NB4 (cell line): ENCODE results near the gene FRAT1.

ENCODE experiments used
- DNase-seq: peaks from one replicate; pipeline ENCODE4 v3.0.0; 2010; ENCODE audit warnings: low read depth
- H3K4me3 ChIP-seq: one replicate; pipeline ENCODE4 v1.5.1; 2011; ENCODE audit warnings: mild to moderate bottlenecking, low read depth, low read length, moderate library complexity
- MYC ChIP-seq: IDR thresholded peaks from 2 replicates; pipeline ENCODE4 v1.6.1; 2011; ENCODE audit warnings: low read depth, low read length
- POLR2A ChIP-seq: IDR thresholded peaks from 2 replicates; pipeline ENCODE4 v1.6.1; 2011; ENCODE audit warnings: mild to moderate bottlenecking; ENCODE audit not compliant: insufficient read length; ENCODE audit errors: extremely low read depth
- TF ChIP-seq, protein P1 (sequence below): IDR thresholded peaks from 2 replicates; pipeline ENCODE4 v1.6.1; 2011; ENCODE audit warnings: low read depth, low read length
- TF ChIP-seq, protein P2 (sequence below): IDR thresholded peaks from one replicate; pipeline ENCODE4 v1.5.1; 2012; ENCODE audit warnings: low read depth, low read length

Gene FRAT1

DNA sequence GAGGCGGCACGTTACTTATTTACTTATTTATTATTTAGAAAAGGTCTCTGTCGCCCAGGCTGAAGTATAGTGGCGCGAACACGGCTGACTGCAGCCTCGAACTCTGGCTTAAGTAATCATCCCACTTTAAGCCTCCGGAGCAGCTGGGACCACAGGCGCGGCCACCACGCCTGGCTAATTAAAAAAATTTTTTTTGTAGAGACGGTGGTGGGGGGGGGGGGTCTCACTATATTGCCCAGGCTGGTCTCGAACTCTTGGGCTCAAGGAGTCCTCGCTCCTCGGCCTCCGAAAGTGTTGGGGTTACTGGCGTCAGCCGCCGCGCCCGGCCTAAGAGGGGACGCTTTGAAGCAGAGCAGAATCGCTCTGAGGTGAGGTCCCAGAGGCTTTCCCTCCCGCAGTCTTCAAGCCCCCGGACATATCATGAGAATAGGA lies 16.1 kb downstream of the FRAT1 start:
- DNase-seq: no peak
- H3K4me3 ChIP-seq: peak overlapping the region; percentile 47
- TF ChIP-seq, protein P1, sequence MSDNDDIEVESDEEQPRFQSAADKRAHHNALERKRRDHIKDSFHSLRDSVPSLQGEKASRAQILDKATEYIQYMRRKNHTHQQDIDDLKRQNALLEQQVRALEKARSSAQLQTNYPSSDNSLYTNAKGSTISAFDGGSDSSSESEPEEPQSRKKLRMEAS: no peak
- TF ChIP-seq, protein P2, sequence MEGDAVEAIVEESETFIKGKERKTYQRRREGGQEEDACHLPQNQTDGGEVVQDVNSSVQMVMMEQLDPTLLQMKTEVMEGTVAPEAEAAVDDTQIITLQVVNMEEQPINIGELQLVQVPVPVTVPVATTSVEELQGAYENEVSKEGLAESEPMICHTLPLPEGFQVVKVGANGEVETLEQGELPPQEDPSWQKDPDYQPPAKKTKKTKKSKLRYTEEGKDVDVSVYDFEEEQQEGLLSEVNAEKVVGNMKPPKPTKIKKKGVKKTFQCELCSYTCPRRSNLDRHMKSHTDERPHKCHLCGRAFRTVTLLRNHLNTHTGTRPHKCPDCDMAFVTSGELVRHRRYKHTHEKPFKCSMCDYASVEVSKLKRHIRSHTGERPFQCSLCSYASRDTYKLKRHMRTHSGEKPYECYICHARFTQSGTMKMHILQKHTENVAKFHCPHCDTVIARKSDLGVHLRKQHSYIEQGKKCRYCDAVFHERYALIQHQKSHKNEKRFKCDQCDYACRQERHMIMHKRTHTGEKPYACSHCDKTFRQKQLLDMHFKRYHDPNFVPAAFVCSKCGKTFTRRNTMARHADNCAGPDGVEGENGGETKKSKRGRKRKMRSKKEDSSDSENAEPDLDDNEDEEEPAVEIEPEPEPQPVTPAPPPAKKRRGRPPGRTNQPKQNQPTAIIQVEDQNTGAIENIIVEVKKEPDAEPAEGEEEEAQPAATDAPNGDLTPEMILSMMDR: no peak
- TF ChIP-seq POLR2A: no peak
- no peak for TF ChIP-seq MYC

DNA sequence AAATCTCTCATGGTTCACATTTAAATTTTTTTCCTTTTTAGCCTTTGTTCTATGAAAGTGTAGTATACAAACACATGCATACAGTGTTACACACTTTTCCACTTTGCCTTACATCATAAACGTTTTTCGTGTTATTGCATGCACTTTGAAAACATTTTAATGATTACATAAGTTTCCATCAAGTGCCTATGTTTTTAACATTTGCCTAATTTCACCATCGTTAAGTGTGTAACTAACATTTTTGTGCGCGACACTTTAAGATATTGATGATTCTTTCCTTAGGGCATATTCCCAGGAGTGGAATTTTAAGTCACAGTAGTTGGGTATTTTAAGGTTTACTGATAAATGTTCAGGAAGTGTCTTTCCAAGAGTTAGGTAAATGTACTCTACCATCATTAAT lies 16.9 kb downstream of the FRAT1 start:
- no peak overlapping the region for H3K4me3 ChIP-seq
- no peak for DNase-seq
- no peak for TF ChIP-seq MYC
- TF ChIP-seq, protein P2: no peak
- no peak for TF ChIP-seq POLR2A
- TF ChIP-seq, protein P1: no peak

DNA sequence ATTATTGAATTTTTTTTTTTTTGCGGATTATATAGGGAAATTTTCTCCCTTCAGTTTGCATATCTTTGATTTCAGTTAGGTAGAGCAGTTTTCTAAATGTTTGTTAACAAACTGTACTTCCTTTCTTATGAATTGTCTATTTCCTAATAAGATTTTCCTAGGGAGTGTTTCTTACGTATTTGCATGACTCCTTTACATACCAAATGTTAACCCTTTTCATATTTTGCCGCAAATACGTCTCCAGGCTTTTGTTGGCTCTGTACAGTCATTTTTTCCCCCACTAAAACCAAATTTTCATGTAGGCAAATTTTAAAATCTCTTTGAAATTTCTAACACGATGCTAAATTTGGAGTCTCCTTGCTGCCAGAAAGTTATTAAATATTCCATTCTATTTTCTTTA lies 17.4 kb downstream of the FRAT1 start:
- TF ChIP-seq MYC: no peak
- TF ChIP-seq, protein P1: no peak
- TF ChIP-seq POLR2A: no peak
- TF ChIP-seq, protein P2: no peak
- no peak overlapping the region for H3K4me3 ChIP-seq
- no peak for DNase-seq

DNA sequence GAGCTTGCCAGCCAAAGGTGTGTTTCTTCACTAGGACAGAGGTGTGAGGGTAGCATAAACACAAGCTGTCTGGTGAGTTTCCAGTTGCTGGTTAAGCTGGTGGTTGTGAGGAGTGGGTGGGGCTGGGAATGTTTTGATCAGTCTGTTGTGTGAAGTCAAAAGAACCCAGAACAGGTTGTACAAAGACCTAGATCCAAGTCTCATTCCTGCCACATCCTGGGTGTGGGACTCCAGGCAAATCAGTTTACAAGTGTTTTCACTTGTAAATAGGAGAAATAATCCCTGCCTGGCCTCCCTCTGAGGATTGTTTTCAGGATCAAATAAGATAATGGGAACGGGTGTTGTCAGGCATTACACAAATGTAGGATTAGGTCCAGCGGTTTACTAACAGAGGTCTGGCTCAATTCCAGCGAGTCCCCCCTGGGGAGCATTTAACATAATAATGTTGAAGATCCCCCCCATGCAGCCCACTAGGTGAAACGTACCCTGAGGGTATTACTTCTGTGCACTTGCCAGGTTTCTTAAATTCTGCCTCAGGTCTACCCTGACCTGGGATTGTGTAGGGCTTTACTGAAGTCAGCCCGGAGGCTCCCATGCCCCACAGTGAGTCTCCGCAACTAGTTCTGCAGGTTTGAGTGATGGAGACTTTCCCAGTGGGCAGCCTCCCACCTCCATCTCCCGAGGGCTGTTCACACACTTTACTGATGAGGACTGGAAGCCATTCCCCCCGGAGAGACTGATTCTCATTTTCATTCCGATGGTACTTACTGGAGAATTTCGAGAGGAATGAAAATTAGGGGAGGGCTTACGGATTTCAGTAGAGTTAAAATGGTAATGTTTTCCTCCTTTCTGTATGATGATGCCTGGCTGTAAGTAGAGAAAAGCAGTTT lies 18.1 kb downstream of the FRAT1 start:
- no peak overlapping the region for H3K4me3 ChIP-seq
- DNase-seq: no peak
- TF ChIP-seq MYC (no peak), POLR2A (no peak)
- TF ChIP-seq, protein P2: no peak
- TF ChIP-seq, protein P1: no peak

DNA sequence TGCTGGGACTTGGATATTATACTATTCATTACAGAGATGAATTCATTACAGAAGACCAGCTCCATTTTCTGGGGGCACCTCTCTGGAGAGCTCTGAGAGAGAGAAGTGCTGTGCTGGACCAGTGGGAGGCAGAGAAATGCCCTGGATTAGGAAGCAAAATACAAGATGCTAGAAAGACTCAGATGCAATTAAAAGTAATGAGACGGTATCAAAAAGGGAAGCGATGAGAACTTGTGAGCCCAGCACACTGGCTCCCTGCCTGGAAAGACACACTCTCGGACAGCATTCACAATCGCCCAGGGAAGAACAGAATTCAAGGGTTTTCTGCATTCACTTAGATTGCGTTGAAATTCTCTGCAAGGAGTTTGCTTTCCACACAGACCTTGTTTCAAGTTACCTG lies 19.0 kb downstream of the FRAT1 start:
- TF ChIP-seq, protein P1: no peak
- TF ChIP-seq POLR2A: no peak
- TF ChIP-seq, protein P2: no peak
- no peak for TF ChIP-seq MYC
- no peak for DNase-seq
- no peak overlapping the region for H3K4me3 ChIP-seq
